Astrocyte (in vitro differentiated cells and primary cell): ENCODE results near the gene MMS19.

Experiments used
- EZH2 ChIP-seq: IDR thresholded peaks from 2 replicates; pipeline ENCODE4 v1.6.1; 2012; ENCODE audit warnings: mild to moderate bottlenecking, low read length, inconsistent platforms; ENCODE audit not compliant: insufficient read depth
- TF ChIP-seq, protein P1 (sequence below): IDR thresholded peaks from 2 replicates; pipeline ENCODE4 v1.5.1; 2011; ENCODE audit warnings: low read depth, mild to moderate bottlenecking, inconsistent platforms, low read length, moderate library complexity; ENCODE audit not compliant: insufficient read depth

DNA sequence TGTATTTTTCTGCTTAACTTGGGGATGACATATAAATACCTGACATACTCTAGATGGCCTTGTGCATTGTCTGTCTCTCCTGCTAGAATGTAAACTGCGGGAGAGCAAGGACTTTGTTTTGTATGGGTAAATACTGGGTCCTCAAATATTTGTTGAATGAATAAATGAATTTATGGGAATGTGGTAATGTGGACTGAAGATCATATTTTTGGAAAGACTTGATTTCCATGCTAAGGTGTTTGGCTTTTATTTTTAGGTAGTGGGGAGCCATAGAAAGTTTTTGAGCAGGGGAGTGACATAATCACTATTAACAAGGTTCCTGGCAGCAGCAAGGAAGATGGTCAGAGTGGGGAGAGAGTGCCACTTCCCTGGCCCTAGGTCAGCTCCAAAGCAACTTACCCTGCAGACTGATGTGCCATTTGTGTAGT is 27.5 kb upstream of the MMS19 start:
- TF ChIP-seq, protein P1, sequence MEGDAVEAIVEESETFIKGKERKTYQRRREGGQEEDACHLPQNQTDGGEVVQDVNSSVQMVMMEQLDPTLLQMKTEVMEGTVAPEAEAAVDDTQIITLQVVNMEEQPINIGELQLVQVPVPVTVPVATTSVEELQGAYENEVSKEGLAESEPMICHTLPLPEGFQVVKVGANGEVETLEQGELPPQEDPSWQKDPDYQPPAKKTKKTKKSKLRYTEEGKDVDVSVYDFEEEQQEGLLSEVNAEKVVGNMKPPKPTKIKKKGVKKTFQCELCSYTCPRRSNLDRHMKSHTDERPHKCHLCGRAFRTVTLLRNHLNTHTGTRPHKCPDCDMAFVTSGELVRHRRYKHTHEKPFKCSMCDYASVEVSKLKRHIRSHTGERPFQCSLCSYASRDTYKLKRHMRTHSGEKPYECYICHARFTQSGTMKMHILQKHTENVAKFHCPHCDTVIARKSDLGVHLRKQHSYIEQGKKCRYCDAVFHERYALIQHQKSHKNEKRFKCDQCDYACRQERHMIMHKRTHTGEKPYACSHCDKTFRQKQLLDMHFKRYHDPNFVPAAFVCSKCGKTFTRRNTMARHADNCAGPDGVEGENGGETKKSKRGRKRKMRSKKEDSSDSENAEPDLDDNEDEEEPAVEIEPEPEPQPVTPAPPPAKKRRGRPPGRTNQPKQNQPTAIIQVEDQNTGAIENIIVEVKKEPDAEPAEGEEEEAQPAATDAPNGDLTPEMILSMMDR, result no peak
- no peak for TF ChIP-seq EZH2
